Stimulated activated CD8-positive, alpha-beta memory T cell treated with anti-CD3 and anti-CD28 coated beads, Interleukin-12 subunit alpha, Interleukin-12 subunit beta, amount 100 ng/mL, for 24 hours (primary cell): ENCODE measurements around the gene DHRSX.
"Not testable (repeated sequence)": the region's sequence is repeated elsewhere in the genome, so short reads cannot be mapped to it uniquely, and the experiment has no call there.

Experiments
- DNase-seq: peaks from one replicate; pipeline ENCODE4 v3.0.0-alpha.2; 2020; ENCODE audit errors: extremely low read depth

DHRSX gene

DNA sequence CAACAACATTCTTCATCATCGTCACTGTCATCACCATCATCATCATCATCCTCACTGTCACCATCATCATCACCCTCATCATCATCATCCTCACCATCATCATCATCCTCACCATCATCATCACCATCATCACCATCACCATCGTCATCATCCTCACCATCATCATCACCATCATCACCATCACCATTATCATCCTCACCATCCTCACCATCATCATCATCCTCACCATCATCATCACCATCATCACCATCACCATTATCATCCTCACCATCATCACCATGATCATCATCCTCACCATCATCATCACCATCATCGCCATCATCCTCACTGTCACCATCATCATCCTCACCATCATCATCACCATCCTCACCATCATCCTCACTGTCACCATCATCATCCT is 18.9 kb upstream of the DHRSX start:
- not testable (repeated sequence) for DNase-seq

DNA sequence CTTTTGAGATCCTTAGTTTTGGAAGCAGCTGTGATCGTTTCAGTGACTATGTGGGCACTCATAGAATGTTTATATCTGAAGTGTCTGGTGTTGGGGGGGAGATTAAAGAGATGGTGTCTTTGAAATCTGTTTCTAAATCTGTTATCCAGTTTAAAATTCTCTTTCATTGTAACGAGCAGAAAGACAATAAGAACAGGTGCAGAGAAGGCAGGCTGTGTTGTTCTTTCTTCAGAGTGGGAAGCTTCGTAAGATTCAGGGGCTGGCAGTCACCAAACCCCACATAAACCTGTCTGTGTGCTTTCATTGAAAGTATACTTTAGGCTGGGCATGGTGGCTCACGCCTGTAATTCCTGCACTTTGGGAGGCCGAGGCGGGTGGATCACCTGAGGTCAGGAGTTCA is 16.3 kb upstream of the DHRSX start:
- no peak for DNase-seq

DNA sequence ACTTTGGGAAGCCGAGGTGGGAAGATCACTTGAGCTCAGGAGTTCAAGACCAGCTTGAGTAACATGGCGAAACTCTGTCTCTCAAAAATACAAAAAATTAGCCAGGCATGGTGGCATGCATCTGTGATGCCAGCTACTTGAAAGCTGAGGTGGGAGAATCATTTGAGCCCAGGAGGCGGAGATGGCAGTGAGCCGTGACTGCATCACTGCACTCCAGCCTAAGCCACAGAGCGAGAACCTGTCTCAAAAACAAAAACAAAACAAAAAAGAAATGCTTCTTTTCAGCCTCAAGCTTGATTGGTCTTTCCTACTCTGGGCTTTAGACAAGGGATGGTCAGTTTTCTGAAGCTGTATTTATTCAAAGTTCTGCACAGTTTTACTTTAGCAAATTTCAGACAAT is 15.8 kb upstream of the DHRSX start:
- DNase-seq, result no peak

DNA sequence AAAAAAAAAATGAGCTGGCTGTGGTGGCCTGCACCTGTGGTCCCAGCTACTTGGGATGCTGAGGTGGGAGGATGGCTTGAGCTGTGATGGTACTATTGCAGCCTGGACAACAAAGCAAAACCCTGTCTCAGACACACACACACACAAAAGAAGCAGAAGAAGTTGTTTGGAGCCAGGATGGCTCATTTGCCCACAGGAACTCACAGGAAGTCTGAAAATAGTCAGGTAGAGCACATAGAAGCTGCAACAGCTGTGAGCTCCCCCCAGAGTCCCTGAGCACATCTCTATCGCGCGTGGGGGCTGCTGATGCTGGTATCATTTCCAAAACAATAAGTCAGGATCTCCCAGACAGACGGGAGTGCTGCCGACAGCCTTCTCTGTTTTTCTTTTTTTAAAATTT is 13.4 kb upstream of the DHRSX start:
- no peak for DNase-seq

DNA sequence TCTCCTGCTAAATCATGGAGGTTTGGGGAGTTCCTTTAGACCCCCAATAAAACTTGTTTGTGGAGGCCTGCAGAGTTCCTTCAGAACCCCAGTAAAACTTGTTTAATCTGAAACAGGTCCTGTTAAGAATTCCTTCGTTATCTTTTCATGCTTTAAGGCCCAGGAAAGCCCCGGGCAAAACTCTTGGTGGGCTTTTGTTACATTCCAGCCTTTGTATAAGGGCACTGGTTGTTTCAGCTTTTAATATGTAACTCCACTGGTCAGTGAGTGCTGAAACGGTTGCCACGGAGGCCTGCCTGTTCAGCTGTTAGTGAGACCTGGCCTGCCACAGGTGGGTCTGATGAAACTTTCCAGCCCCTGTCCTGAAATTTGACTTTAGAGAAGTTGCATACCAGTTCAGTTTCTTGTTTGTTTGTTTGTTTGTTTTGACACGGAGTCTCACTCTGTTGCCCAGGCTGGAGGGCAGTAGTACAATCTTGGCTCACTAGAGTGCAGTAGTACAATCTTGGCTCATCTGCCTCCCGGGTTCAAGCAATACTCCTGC is 12.4 kb upstream of the DHRSX start:
- no peak for DNase-seq

DNA sequence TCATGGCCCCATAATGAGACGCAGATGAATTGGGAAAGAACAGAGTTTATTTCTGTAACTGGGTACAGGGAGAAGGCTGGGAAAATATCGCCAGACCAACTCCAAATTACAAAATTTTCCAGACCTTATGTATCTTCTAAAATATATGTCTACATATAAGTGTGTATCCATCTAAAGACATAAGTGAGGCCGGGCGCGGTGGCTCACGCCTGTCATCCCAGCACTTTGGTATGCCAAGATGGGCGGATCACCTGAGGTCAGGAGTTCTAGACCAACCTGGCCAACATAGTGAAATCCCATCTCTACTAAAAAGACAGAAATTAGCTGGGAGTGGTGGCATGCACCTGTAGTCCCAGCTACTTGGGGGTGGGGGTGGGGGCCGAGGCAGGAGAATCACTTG is 11.7 kb upstream of the DHRSX start:
- no peak for DNase-seq

DNA sequence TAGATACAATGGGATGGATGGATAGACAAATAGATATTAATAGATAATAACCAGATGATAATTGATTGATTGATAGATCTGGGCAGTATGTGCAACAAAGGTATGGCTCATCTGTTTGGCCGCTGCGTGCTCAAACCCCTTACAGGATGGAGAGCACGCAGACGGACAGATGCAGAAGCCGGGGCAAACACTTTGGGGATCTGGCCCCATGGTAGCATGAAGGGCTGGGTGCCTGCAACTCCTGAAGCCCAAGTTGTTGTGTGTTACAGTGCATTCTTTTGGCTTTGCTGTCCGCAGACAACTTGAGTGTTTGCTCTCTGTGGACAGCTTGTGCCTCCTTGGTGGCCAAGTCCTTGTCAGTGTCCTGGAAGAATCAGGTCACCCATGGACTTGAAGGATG is 10.6 kb upstream of the DHRSX start:
- no peak for DNase-seq

DNA sequence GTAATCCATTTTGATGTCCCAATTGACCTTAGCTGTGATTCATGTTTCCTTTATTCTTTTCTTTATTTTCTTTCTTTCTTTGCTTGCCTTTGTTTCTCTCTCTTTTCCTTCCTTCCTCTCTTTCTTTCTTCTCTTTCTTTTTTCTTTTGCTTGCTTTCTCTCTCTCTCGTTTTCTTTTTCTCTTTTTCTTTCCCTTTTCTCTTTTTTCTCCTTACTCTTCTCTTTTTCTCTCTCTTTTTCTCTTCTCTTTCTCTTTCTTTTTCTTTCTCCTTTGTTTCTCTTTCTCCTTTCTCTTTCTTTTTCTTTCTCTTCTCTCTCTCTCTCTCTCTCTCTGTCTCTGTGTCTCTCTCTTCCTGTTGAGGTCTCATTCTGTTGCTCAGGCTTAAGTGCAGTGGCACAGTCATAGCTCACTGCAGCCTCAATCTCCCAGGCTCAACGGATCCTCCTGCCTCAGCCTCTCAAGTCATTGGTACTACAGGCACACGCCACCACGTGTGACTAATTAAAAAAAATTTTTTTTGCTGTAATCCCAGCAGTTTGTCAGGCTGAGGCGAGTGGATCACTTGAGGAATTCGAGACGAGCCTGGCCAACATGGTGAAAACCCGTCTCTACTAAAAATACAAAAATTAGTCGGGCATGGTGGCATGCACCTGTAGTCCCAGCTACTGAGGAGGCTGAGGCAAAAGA is 8.0 kb upstream of the DHRSX start:
- DNase-seq, result no peak

DNA sequence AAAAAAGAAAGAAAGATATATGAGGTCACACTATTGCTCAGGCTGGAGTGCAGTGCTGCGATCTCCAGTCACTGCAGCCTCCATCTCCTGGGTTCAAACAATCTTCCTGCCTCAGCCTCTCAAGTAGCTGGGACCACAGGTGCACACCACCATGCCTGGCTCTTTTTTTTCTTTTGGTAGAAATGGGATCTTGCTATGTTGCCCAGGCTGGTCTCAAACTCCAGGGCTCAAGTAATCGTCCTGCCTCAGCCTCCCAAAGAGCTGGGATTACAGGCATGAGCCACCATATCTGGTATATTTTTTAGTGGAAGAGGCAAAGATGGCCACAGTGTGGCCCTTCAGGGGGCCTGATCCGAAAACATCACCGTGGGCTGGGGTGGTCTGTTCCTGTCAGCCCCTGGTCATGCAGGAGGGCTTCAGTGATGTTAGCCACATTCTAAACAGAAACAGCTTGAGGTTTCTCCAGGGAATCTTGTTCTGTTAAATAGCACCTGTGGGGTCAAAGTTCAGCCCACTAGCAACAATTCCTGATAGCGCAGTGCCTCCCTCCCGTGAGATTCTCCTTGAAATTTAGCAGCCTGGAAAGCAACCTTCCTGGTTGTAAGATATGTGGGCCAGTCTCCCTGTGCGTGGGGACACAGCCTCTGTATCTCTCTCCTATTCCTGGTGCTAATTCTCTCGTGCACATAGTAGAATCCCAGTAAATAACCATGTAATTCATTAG is 7.3 kb upstream of the DHRSX start:
- no peak for DNase-seq

DNA sequence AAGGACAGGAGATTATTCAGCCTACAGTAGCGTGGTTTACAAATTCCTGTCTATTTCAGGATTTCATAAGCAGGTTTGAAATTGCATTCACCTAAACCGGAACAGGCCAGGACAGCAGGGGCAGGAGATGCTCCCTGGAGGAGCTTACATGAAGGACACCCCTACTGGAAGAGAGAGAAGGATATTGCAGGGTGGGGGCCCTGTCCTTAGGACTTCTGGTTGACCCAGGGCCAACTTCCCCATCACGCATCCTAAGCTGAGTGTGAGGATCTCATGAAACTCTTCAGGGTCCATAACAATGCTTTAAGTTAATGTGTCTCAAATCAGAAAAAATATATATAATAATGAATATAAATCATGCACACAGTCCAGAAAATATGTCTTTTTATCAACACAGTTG is 6.4 kb upstream of the DHRSX start:
- no peak for DNase-seq

DNA sequence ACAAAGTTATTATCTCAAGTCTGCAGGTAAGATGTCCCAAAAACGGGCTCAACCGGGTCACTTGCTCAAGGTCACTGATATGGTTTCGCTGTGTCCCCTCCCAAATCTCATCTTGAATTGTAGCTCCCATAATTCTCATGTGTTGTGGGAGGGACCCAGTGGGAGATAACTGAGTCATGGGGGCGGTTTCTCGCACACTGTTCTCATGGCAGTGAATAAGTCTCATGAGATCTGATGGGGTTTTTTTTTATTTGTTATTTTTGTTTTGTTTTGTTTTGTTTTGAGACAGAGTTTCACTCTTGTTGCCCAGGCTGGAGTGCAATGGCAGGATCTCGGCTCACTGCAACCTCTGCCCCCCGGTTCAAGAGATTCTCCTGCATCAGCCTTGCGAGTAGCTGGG is 4.6 kb upstream of the DHRSX start:
- not testable (repeated sequence) for DNase-seq

DNA sequence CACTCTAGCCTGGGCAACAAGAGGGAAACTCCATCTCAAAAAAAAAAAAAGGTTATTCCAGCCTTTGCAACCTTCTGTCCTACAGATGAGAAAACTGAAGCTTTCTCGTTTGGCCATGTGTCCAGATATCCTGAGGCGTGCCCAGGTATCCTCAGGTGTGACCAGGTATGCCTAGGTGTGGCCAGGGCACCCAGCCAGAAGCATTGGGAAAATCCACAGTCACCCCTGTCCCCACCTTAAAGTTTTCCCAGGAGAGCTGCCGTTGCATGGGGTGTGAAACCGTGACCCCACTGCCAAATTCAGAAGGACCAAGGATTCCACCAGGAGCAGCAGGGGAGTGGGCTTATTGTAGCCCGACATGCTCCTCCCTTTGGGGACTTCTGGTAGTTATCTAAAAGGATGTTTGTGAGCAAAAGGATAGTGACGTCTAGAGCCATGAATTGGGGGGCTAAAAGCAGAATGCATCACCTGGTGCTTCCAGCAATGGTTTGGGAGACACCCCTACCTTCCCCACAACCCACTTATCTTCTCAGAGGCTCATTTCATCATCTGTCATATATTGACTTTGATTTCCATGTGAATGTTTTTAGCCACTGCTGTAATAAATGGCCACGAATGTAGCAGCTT is 4.0 kb upstream of the DHRSX start:
- no peak for DNase-seq

DNA sequence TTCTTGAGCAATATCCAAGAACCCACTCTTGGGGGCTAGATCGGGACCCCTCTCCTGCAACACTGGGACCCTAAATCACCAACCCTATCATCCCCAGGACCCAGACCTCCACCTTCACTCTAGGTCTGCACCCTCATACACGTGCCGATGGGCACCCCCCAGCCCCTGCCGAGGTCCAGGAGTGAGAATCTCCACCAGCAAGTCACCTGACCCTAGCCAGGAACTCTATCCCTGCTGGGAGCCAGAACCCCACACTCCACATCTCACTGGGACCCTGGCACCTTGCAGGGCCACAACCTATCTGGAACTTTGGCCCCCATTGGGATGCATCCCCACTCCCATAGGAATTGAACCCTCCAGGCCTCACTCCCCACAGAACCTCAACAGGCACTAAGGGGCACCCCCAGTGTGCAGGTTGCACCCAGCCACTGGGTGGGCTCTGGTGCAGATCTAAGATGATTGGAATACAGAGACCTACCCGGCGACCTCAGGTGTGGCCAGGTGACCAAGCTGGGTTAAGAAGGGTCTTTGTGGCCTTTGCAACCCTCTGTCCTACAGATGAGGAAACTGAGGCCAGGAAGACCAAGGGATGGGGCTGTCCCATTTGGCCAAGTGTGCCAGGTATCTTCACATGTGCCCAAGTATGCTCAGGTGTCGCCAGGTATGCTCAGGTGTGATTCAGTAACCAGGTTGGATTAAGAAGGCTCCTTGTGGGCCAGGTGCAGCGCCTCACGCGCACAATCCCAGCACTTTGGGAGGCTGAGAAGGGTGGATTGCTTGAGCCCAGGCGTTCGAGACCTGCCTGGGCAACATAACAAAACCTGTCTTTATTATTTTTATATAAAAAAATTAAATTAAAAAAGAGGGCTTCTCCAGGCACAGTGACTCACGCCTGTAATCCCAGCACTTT is 3.1 kb upstream of the DHRSX start:
- DNase-seq, result no peak

DNA sequence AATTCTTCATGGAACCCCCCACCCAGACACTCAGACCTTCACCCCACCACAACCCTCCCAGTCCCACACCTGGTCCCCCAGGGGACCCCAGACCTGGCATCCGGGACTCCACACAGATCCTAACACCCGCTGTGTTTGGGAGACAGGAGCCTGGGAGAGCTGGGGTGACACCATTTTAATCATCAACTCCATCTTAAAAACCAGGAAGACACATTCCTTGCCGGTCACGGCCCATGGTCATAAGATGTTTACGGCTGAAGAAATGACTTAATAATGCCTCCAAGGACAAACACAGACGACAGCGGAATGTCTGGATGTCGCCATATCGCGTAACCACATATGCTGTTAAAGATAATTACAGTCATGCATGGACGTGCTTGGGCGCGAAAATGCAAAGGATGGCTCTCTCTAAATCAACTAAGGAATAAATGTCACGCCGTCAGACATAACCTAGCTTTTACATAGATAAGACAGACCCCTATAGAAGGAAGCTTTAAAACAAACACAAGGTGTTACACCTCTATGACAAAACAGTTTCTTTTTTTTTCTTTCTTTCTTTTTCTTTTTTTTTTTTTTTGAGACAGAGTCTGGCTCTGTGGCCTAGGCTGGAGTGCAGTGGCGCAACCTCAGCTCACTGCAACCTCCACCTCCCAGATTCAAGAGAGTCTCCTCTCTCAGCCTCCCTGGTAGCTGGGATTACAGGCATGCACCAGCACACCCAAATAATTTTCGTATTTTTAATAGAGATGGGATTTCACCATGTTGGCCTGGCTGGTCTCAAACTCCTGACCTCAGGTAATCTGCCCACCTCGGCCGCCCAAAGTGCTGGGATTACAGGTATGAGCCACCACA is 2.1 kb upstream of the DHRSX start:
- no peak for DNase-seq

DNA sequence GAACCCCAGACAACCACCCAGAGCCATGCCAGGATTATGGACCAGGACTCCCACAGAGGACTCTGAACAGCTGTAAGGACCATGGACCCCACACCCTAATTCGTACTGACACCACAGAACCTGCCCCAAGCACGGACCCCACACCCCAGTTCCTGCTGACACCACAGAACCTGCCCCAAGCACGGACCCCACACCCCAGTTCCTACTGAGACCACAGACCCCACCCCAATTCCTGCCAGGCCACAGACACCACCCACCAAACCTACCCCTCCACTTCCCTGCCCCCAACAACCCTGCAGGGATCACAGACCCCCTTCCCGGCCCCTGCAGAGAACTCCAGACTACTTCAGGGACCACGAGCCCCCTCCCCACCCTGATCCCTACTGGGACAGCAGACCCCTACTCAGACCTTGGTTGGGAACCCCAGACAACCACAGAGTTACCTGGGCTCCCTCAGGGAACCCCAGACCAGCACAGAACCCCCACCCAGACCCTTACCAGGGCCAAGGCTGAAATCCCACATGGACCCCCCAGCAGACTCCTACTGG is 1.4 kb upstream of the DHRSX start:
- DNase-seq, result no peak

DNA sequence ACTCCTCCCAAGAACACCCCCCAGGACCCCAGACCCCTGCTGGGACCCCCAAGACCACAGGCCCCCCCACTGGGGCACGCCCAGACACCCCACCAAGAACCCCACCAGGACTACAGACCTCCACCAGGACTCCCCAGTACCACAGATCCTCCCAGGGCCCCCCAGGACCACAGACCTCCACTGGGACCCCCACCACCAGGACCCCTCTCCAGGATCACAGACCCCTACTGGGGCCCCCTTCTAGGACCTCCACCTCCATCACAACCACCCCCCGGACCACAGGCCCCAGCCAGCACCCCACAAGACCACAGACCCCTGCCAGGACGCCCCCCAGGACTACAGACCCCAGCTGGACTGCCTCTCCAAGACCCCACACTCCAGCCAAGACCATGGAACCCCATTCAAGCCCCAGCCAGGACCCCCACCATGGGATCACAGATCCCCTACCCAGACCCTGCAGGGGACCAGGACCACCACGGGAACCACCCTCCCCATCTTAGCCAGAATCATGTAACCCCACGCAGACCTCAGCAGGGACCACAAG is 855 bp upstream of the DHRSX start:
- no peak for DNase-seq

DNA sequence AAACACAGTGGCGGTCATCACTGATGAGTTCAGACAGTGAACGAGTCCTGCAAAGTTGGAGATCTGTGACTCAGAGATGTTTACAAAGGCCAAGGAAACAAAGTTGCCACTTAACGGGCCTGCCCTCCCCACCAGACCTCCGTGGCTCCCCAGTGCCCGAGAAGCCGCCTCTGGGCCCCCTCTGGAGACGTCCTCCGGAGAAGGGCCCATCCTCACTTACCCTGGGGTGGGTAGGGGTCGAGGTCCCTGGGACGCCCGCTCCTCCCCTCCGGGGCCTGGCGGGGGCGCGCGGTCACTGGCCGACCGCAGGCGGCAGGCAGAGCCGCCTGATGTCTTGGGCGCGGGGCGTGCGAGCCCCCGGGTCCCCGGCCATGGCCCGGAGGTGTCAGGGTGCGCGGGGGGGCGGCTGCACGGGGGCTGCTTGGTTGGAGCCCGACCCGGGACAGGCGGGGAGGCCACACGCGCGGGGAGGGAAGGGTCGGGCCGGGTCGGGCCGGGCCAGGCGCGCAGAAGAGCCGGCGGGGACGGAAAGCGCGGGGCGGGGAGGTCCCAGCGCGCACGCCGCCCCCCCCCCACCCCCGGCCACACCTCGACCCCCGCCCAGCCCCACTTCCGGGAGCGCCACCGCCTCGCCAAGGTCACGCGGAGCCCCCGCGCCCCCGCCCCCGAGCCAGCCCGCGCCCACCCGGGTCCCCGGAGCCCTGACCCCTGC is 529 bp downstream of the DHRSX start:
- no peak for DNase-seq

DNA sequence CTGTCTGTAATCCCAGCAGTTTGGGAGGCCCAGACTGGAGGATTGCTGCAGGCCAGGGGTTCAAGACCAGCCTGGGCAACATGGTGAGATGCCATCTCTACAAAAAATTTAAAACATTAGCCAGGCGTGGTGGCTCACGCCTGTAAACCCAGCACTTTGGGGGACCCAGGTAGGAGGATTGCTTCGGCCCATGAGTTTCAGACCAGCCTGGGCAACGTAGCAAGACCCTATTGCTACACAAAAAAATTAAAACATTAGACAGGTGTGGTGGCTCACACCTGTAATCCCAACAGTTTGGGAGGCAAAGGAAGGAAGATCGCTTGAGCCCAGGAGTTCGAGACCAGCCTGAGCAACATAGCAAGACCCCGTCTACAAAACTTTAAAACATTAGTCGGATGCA is 1.3 kb downstream of the DHRSX start:
- DNase-seq, result no peak

DNA sequence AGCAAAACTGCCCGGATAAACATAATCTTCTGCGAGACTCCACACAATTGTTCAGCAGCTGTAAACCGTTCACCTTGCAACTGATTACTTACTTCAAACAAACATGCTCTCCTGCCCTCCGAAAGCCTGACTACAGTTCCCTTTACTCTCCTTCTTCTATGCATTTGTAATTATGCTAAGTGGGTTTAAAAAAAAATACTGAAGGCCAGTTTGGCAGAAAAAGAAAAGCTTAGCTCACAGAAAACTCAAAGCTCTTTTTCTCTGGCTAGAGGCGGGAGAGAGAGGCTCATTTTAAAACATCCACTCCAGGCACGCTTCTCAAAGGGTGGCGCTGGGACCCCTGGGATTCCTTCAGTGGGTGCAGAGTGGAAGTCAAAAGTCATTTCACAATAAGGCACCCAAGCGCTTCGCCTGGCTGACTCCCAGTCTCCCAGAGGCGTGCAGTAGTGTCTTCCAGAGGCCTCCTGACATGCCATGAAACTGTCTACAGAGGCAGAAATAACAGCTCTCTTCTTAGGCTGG is 1.9 kb downstream of the DHRSX start:
- DNase-seq, result no peak
